KMS-11 (cell line): Measurements from ENCODE around the gene GRIP2.

Experiments
- H2AFZ ChIP-seq: fragments of 200-600 bp; sonication (generic); 2 replicates; pipeline ENCODE4 v1.6.1; 2016; ENCODE audit warnings: antibody characterized with exemption, mixed run types, low read depth
- H3K27ac ChIP-seq: fragments of 200-600 bp; sonication (generic); 2 replicates; pipeline ENCODE4 v1.6.1; 2016; ENCODE audit warnings: mild to moderate bottlenecking, mixed run types
- H3K27me3 ChIP-seq: fragments of 200-600 bp; sonication (generic); 2 replicates; pipeline ENCODE4 v1.6.1; 2017; ENCODE audit warnings: mild to moderate bottlenecking, low read depth, mixed run types, moderate library complexity; ENCODE audit not compliant: insufficient read depth
- H3K36me3 ChIP-seq: fragments of 200-600 bp; sonication (generic); 2 replicates; pipeline ENCODE4 v1.6.1; 2017; ENCODE audit warnings: mild to moderate bottlenecking, mixed run types; ENCODE audit not compliant: insufficient read depth
- H3K4me1 ChIP-seq: fragments of 200-600 bp; sonication (generic); 2 replicates; pipeline ENCODE4 v1.6.1; 2016; ENCODE audit warnings: mild to moderate bottlenecking, low read depth, mixed run types; ENCODE audit not compliant: poor library complexity, severe bottlenecking
- H3K4me2 ChIP-seq: fragments of 200-600 bp; sonication (generic); 2 replicates; pipeline ENCODE4 v1.7.0; 2016; ENCODE audit warnings: mild to moderate bottlenecking, mixed run types
- H3K4me3 ChIP-seq: fragments of 200-600 bp; sonication (generic); IDR thresholded peaks from 2 replicates; pipeline ENCODE4 v1.6.1; 2017; ENCODE audit warnings: low read depth, low read length, mixed read lengths; ENCODE audit not compliant: insufficient read depth
- H3K79me2 ChIP-seq: fragments of 200-600 bp; sonication (generic); 2 replicates; pipeline ENCODE4 v1.6.1; 2016; ENCODE audit warnings: low read depth, mixed run types; ENCODE audit not compliant: insufficient read depth
- H3K9ac ChIP-seq: fragments of 200-600 bp; sonication (generic); 2 replicates; pipeline ENCODE4 v1.6.1; 2016; ENCODE audit warnings: mild to moderate bottlenecking, mixed run types
- H4K20me1 ChIP-seq: fragments of 200-600 bp; sonication (generic); 2 replicates; pipeline ENCODE4 v1.6.1; 2016; ENCODE audit warnings: mild to moderate bottlenecking, mixed run types; ENCODE audit not compliant: insufficient read depth
- CTCF ChIP-seq: fragments of 200-600 bp; sonication (generic); conservative IDR thresholded peaks from 2 replicates; pipeline ENCODE4 v1.6.1; 2017; ENCODE audit warnings: low read depth, mild to moderate bottlenecking, antibody characterized with exemption, low read length, moderate library complexity, mixed read lengths

GRIP2 gene

GRCh38 chr3:14532691-14533456, 7.3 kb downstream of the GRIP2 start:
- H3K79me2 ChIP-seq = no peaks in the 10 kb centered on the region
- H3K27me3 ChIP-seq = no peaks in the 10 kb centered on the region
- no peak for TF ChIP-seq CTCF
- H3K4me2 ChIP-seq = no peak overlapping the region
- no peak overlapping the region for H3K27ac ChIP-seq
- no peak overlapping the region for H3K4me3 ChIP-seq
- no peaks in the 10 kb centered on the region for H3K4me1 ChIP-seq
- no peaks in the 10 kb centered on the region for H3K36me3 ChIP-seq
- H3K9ac ChIP-seq = no peak overlapping the region
- H4K20me1 ChIP-seq = no peaks in the 10 kb centered on the region
- no peak overlapping the region for H2AFZ ChIP-seq

- no peak overlapping the region for H2AFZ ChIP-seq
- H3K79me2 ChIP-seq = no peaks in the 10 kb centered on the region
- H3K27me3 ChIP-seq = no peaks in the 10 kb centered on the region
- TF ChIP-seq CTCF = no peak
- H3K4me3 ChIP-seq = no peak overlapping the region
- H3K36me3 ChIP-seq = no peaks in the 10 kb centered on the region
- H3K27ac ChIP-seq = no peak overlapping the region
- no peaks in the 10 kb centered on the region for H4K20me1 ChIP-seq
- no peaks in the 10 kb centered on the region for H3K4me1 ChIP-seq
- H3K9ac ChIP-seq = no peak overlapping the region
- H3K4me2 ChIP-seq = no peak overlapping the region
These were observed 8.2 kb downstream of the GRIP2 start for GRCh38 chr3:14531856-14532395.

- TF ChIP-seq CTCF = no peak
- H3K27me3 ChIP-seq = no peaks in the 10 kb centered on the region
- no peaks in the 10 kb centered on the region for H4K20me1 ChIP-seq
- H3K36me3 ChIP-seq = no peaks in the 10 kb centered on the region
- no peak overlapping the region for H3K4me2 ChIP-seq
- H3K4me3 ChIP-seq = no peak overlapping the region
- no peaks in the 10 kb centered on the region for H3K79me2 ChIP-seq
- H2AFZ ChIP-seq = no peak overlapping the region
- H3K4me1 ChIP-seq = no peaks in the 10 kb centered on the region
- no peak overlapping the region for H3K27ac ChIP-seq
- H3K9ac ChIP-seq = no peak overlapping the region
These were observed 12.1 kb downstream of the GRIP2 start for GRCh38 chr3:14528081-14528480.

- no peak overlapping the region for H3K4me3 ChIP-seq
- H3K9ac ChIP-seq = no peak overlapping the region
- TF ChIP-seq CTCF = no peak
- no peak overlapping the region for H2AFZ ChIP-seq
- no peak overlapping the region for H3K27ac ChIP-seq
- H3K4me2 ChIP-seq = no peak overlapping the region
- H3K4me1 ChIP-seq = no peaks in the 10 kb centered on the region
- no peaks in the 10 kb centered on the region for H4K20me1 ChIP-seq
- no peaks in the 10 kb centered on the region for H3K36me3 ChIP-seq
- no peaks in the 10 kb centered on the region for H3K79me2 ChIP-seq
- no peaks in the 10 kb centered on the region for H3K27me3 ChIP-seq
These were observed 14.2 kb downstream of the GRIP2 start for GRCh38 chr3:14525685-14526631.
